Inflammatory macrophage treated with lipopolysaccharide for 4 hours (primary cell): ENCODE data around the gene MAPK8IP3.
A peak's percentile ranks its signal among the peaks of the same experiment; 100 is the strongest.
"Not testable (repeated sequence)": the region's sequence is repeated elsewhere in the genome, so short reads cannot be mapped to it uniquely, and the experiment has no call there.

ENCODE experiments used
- DNase-seq: peaks from one replicate; pipeline ENCODE4 v3.0.0-alpha.2; 2020

Gene MAPK8IP3

GRCh38 chr16:1790261-1790610, 84.2 kb downstream of the MAPK8IP3 start:
- DNase-seq = no peak

DNA sequence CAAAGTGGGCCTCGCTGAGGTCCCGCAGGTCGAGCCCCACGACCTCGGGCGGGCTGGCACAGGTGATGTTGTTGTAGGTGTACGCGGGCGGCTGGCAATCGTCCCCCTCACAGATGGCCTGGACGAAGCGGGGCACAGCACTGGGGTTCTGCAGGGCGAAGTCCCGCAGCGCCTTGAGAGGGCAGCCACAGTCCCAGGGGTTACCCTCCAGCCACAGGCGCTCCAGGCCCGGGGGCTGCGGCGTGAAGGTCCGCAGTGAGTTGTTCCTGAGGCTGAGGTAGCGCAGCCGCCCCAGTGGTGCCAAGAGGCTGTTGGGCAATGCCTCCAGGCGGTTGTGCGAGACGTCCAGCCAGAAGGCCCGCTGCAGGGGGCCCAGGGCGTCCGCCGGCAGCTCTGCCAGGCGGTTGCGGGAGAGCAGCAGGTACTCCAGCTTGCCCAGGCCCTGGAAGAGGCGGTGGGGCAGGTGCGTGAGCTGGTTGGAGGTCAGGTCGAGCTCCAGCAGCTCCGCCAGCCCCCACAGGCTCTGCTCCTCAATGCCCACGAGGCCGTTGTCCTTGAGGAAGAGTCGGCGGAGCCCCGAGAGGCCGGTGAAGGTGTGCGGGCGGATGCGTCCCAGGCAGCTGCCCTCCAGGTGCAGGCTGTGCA, 84.7 kb downstream of the MAPK8IP3 start:
- no peak for DNase-seq

- DNase-seq = no peak
Observed at GRCh38 chr16:1791256-1791942, 85.4 kb downstream of the MAPK8IP3 start.

GRCh38 chr16:1791943-1792812, 86.2 kb downstream of the MAPK8IP3 start:
- DNase-seq = no peak

GRCh38 chr16:1792836-1793577, 87.0 kb downstream of the MAPK8IP3 start:
- no peak for DNase-seq

- no peak for DNase-seq
Observed at GRCh38 chr16:1793578-1794220, 87.7 kb downstream of the MAPK8IP3 start, which contains the start of gene IGFALS. Gene IGFALS (minus strand): TSS chr16:1793705. CDS start chr16:1793652, 53 bp downstream.

GRCh38 chr16:1794221-1794871, 88.4 kb downstream of the MAPK8IP3 start:
- no peak for DNase-seq

GRCh38 chr16:1794908-1795666, 89.1 kb downstream of the MAPK8IP3 start:
- DNase-seq = no peak

DNA sequence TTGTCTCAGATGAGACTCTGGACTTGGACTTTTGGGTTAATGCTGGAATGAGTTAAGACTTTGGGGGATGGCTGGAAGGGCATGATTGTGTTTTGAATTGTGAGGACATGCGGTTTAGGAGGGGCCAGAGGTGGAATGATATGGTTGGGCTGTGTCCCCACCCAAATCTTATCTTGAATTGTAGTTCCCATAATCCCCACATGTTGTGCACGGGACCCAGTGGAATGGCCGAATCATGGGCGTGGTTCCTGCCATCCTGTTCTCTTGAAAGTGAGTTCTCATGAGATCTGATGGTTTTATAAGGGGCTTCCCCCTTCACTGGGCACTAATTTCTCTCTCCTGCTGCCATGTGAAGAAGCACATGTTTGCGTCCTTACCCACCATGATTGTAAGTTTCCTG, 93.3 kb downstream of the MAPK8IP3 start:
- not testable (repeated sequence) for DNase-seq

- DNase-seq = no peak
Observed at GRCh38 chr16:1800701-1801100, 94.7 kb downstream of the MAPK8IP3 start.

GRCh38 chr16:1807626-1808025, 101.6 kb downstream of the MAPK8IP3 start:
- no peak for DNase-seq

GRCh38 chr16:1808691-1809090, 102.7 kb downstream of the MAPK8IP3 start:
- DNase-seq = no peak

GRCh38 chr16:1809281-1809801, 103.3 kb downstream of the MAPK8IP3 start:
- DNase-seq = no peak

DNA sequence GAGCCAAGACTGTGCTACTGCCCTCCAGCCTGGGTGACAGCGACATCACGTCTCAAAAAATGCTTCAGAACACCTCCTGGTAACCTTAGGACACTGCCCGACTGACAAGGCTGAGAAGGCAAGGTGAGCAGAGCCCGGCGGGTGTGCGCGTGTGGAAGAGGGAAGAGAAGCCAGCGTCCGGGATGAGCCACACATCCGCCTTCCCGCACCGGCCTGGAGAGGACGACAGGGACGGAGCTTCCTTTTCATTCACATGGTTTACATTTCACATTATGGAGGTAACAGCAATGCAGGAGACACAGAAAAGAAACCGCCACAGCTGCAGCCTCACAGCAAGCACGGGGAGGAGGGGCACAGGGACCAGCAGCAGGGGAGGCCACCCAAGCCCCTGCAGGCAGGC, 104.1 kb downstream of the MAPK8IP3 start:
- no peak for DNase-seq

DNA sequence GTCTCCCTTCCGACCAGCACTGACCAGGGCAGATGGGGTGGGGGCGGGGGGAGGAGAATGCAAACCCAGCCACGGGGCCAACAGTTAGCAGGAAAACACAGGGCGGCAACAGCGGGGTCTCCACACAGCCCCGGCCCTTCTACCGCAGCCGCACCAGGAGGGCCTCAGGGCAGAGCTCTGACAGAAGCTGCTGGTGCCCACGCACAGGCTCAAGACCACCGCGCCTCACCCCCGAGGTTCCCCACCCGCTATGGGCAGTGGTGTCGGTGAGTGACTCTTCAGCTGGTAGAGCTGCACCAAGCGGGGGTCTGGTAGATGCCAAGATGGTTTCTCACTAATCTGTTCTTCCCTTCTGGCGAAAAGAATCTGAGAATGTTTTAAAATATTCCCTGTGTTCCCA, 104.5 kb downstream of the MAPK8IP3 start:
- no peak for DNase-seq

- DNase-seq = peak; percentile 60
Observed at GRCh38 chr16:1812732-1813163, 106.8 kb downstream of the MAPK8IP3 start.

- DNase-seq = no peak
Observed at GRCh38 chr16:1815461-1815860, 109.5 kb downstream of the MAPK8IP3 start.

DNA sequence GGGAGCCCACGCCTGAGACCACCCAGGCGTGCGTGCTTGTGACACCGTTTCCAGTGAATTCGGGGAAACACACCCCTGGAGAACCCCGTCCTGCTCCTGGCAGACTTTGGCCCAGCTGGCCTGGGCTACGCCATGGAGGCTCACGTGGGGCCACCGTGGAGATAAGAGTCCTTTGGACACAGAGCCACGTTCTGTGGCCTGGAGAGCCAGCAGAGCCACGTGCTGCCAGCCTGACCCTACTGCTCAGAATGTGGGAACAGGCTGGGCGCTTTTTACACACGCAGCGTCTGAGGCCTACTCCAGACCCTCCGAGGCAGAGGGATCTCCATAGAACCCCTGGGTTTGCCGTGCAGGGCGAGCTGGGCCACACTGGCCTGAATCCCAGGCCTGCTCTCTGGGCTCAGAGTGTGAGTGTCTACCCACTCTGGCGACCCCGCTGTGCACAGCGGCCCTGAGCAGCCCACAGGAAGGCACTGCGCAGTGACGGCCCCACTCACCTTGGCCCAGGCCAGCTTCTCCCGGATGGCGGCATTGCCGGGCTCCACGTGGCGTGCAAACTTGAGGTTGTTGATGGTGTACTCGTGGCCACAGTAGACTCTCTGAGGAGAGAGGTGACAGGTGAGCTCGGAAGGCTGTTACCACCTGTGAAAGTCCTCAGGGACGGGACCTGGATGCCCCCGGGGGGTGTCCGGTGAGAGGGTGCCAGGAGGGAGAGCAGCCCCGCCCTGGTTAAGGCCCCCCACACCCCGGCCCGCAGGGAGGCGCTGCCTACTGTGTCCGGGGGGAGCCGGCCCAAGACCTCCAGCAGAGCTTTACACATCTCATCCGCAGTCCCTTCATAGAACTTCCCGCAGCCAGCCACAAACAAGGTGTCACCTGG, 110.6 kb downstream of the MAPK8IP3 start:
- DNase-seq = no peak

GRCh38 chr16:1817276-1817589, 111.2 kb downstream of the MAPK8IP3 start:
- DNase-seq = no peak

- DNase-seq = no peak
Observed at GRCh38 chr16:1817716-1818115, 111.7 kb downstream of the MAPK8IP3 start.
